HG03460 (cell line): ENCODE data around the gene NEK6.

Experiments
- ATAC-seq: cut with Tn5 transposase; IDR thresholded peaks from one replicate; pipeline ENCODE4 v1.9.1; 2021; ENCODE audit not compliant: unreplicated experiment

NEK6 gene

DNA sequence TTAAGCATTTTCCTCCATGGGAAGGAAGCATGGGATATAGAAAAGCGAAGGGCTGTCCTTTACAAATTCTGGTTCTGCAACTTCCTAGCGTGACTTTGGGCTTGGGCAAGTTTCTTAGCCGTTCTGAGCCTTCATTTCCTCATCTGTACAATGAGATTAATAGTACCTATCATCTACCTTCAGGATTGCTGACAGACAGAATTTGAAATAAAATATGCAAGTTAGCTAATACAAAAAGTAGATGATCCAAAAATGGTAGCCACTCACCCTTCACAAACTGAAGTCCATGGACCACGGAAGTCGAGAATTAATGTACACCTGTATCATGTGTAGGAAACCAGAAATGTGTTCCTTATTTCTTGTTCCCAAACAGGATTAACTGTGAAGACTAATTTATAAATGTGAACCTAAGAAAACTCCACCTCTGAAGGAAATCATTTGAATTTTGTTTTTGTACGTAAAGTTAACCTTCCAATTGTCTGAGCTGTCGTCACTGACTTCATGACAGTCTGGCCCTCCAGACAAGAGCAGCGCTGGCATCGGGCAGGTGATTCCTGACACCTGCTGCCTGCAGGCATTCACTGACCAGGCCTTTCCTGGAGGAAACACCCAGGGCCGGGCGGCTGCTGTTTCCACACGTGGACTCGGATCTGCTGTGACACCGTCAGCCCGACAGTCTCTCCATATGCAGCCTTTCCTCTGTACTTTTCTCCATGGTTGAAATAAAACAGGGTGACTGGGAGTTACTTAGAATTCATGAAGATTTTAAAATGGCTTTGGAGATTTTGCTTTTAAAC, 94.1 kb downstream of the NEK6 start:
- no peak for ATAC-seq

DNA sequence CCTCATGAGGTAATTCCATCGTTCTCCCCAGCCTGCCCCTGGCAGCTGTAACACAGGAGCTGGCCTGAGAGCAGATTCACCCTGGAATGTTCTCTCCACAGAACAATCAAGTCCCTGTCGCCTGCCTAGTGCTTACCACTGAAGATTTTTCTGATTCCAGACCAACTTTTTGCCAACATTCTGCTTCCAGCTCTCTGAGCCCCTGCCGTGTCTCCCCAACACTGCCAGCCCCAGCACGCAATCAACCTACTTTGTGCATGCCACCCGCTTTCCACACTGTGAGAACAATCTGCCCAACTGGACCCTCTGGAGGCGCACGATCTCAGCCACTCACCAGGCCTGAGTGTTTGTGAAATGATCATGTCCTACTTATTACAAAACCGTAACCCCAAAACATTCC, 94.9 kb downstream of the NEK6 start:
- no peak for ATAC-seq

DNA sequence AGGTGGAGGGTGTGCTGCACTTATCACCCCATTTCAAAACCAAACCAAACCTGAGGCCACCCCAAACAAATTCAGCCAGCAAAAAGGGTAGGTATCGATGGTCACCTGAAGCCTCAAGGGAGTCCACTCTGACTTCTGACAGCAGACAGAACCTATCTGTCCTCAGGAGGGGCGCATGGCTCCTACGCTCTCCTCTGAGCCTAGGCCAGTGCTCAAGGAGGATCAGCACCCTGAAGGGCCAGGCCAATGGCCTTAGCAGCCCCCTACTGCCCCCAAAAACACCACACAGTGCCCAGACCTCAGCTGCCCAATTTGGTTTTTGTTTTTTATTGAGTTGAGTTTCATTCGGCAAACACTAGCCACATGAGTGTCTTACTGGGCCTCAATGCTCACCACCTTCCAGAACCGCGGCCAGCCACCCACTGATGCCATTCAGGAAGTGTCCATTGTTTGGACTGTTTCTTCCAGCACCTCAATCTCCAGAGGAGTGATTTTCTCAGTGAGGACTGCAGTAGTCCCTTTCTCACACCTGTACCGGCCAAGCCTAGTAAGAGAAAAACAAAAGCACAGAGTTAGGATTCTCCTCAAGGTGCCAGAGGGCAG, 95.5 kb downstream of the NEK6 start:
- no peak for ATAC-seq

DNA sequence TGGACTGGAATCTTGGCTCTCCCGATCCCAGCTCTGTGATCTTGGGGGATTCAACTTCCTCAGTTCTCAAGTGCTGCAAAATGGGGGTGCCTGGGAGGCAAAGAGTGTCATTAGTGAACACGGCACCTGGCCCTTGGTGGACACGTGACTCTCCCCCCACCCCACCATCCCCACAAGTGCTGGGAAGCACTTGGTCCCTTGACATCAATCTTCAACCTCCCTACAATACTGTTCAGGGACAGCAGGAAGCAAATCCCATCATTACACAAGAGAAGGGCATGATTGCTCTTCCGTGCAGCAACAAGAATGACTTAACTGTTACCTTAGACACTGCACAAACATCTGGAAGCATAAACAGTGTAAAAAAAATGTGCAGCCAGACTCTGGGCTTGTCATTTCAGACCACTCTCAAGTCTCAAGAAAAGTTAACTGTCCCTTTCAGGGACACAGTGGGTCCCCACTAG, 96.1 kb downstream of the NEK6 start:
- ATAC-seq = no peak

DNA sequence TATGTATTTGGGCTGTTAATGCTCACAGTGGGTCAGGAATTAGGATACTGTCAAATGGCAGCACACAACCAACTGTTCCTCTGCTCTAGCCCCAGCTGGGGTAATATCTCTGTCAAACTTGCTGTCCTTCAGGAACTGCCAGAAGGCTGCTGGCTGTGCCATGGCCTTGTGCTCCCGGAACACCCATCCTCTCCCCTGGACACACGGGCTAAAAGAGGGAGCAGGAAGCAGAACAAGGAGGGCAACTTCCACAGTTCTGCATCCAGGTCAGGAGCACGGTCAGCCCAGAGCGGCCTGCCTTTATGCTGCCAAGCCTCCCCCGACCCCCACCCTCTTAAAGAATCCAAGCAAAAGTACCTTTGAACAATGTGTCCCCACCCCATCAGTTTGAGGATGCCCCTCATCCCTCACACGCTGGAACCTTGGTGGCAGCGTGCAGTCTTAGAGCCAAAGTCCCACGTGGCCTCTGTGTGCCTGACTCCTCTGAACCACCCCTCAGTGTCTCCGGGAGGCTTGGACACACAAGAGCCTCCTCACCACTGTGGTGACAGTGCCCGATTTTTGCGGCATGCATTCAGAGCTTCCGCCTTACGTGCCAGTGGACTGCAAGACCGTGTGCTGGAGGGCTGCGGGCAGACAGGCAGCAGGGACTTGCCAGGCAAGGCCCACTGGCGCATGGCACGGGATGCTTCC, 96.7 kb downstream of the NEK6 start:
- no peak for ATAC-seq

DNA sequence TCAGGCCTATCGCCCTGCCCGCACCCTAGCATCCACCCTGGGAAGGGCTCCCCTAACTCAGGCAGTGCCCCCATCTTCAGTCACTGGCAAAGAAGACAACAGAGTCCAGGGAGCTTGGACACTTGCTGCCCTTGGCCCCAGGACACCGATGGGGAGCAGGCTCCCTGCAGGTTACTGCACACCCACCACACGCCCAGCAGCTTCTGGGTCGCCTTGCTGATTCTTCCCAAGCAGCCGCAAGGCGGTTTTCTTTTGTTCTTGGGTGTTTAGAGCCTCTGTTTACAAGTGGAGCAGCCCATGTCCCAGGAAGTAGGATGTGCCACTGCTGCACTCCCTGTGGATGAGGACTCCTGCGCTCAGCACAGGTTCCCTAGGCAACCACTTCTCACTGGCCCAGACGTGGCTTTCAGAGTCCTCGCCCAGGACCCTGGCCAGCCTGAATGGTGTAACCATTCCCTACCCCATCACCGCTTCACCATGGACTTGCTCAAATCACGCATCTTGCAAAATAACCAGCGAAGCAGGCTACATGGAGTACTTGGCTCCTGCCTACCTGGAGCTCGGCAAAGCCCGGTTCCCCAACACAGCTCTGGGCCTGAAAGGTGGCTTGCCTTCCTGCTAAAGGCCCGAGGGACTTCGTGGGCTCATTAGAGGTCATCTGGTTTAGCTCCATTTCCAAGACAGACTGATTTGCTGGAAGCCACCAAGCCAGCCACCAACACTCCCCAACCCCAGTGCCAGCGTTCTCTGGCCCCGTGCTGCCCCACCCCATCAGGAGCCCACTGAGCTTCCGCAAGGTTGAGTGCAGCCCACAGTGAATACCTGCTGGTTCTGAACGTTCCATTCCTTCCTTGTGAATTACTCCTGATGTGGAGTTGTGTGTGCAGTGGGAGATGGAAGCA, 97.5 kb downstream of the NEK6 start:
- ATAC-seq = no peak

DNA sequence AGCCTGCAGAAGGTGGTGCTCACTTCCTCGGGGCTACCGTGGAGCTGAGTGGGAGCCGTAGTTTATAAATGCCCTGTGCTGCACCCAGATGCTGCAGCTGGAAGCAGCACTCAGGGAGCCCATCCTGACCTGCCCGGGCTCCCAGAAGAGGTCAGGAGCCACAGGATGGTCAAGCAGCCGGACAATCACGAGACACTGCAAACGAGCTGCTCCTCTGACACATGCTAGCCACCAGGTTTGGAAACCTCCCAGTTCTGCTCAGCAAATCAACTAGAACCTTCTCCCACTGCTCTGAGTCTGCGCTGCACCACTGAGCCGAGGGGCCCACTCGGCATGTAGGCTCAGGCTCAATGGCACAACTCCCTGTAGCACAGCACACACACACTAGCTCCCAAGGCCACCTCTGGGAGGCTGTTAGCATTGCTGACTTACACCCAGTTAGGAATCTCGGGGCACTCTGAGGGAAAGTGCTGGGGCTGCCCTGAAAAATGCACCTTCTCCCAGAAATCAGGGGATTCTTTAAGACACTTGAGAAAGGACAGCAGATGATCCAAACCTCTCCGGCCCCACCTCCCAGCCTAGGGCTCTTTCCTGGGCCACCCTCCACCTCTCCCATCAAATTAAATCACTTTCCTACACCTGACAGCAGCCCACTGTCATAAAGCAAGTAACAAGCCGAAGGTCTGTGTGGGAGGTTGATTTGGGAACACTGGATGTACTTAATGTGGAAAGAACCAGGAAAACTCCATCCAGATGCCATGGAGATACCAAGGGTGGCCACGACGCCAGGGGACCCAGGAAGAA, 98.4 kb downstream of the NEK6 start:
- ATAC-seq = no peak

DNA sequence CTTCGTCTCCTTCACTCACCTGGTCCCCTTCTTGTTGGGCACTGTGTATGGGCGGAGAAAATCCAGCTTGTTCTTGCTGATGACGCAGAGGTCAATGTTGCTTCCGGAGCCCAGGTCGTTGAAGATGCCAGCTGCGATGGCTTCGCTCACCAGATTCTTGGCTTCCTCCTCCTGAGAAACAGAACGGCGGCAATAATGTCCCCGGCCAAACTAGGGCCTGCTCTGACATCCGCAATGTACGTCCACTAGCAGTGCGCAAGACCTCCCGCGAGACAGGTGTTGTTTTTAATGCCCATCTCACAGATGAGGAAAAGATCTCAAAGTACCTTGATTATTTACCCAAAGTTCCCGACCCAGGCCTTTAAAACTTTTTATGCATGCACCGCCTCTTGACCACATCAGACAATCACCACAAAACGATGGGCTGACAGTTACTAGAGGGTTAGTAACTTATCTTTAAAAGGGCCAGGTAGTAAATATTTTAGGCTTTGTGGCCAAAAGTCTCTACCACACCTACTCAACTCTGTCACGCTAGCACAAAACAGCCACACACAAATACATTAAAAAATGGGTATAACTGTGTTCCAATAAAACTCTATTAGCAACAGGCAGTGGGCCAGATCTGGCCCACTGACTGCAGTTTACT, 99.1 kb downstream of the NEK6 start:
- ATAC-seq = no peak

DNA sequence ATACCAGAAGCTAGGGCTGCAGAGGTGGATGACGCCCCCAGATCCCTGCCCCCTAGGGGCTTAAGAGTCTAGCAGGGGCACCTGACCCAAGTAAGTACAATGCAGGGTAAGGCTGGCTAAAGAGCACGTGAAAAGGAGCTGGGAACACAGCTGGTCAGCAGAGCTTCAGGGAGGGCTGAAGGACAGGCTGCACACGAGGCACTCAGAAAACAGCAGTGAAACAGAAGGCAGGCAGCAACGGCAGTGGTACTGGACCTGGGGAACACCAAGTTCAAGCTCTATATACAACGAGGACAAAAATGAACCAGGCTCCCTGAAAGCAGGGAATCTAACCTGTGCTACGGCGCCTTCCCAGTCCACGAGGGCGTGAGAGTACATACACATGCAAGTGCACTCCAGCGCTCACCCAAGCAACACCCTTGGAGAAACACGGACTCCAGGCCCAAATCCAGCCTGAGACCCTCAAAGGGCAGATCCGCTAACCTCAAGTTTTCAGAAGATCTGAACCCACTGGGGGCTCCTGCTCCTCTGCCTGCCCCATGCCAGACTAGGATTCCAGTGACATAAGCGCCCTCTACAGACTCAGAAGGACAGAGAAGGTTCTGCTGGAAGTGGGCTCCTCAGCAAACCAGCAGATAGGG, 100.1 kb downstream of the NEK6 start:
- no peak for ATAC-seq

DNA sequence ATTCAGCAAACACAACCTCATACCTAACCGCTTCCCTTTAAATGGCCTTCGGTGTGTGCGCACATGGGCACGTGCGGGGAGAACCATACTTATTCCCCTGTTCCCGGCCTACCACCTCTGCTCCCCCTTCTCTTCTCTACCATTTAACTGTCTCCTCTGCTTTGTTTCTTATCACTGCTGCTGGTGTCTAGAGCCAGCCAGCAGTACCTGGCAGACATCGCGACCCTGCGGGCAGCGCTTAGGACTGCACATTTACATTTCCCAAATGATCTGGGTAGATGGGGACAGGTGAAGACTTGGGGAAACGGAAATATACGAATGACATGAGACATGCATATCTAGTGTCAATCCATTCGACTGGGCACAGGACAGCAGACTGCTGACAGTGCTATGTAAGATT, 100.9 kb downstream of the NEK6 start:
- ATAC-seq = no peak

DNA sequence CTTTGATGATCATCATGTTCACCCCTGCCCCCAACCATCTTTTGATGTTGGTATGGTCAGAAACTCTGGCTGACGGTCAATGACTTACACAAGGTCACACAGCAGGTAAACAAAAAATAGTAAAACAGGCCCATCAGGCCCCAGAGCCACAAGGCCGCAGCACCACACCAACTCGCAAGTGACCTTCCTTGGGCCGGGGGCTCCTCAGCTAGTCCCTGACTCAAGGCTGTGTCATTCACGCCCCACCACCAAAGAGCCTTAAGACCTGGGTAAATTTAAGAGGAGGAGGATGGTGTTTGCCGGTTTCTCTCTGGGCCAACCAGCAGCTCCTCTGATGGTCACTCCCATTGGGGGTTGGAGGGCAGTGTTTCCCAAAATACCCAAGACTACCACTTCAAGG, 101.7 kb downstream of the NEK6 start:
- no peak for ATAC-seq

DNA sequence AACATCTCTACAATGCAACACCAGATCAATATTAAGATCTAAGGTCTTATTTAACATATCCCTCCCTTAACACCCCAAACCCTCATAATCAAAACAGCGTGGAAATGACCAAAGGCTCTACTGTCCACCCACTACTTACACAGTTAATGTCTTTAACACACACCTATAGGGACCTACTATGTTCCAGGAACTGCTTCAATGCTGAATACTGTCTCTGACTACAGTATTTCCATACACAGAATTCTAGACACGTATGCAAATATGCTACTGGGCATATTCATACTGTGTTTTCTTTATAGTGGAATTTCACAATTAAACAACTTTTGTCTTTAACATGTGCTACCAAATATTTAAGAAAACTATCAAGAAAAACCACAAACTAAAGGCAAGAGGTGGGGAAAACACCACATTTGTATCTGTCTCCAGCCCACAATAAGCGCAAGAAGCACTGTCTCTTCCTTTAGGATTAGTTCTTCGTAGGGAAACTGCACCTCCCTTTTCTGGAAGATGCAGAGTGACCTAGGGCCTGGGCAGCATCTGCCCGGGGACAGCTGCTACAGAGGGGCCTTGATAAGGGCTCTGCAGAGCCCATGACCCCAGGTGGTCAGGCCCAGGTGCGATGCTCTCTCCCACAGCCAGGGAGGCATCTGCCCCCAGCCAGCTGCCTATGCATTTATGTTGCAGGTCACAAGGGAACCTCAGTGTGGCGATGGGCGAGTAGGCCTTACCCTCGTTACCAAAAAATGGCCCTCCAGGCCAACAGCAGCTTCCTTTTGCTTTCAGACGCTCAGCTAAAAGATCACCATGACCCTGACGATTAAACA, 102.3 kb downstream of the NEK6 start:
- no peak for ATAC-seq

DNA sequence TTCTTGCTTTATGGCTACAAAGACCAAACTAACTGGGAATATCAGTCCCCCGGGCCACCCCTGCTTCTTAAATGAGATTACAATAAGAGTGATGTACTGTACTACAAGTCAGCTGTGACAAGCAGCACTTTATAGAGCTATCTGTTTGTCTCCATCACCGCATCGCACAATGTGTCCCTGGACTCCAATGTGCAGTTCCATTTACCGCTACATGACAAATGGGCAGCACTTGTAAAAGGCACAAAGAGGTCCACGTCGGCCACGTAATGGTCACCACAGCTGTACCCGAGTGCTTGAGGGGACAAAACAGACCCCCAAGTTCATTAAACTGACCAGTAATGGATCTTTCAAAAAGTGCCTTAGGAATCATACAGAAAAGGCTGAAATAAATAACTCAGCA, 103.4 kb downstream of the NEK6 start:
- no peak for ATAC-seq

DNA sequence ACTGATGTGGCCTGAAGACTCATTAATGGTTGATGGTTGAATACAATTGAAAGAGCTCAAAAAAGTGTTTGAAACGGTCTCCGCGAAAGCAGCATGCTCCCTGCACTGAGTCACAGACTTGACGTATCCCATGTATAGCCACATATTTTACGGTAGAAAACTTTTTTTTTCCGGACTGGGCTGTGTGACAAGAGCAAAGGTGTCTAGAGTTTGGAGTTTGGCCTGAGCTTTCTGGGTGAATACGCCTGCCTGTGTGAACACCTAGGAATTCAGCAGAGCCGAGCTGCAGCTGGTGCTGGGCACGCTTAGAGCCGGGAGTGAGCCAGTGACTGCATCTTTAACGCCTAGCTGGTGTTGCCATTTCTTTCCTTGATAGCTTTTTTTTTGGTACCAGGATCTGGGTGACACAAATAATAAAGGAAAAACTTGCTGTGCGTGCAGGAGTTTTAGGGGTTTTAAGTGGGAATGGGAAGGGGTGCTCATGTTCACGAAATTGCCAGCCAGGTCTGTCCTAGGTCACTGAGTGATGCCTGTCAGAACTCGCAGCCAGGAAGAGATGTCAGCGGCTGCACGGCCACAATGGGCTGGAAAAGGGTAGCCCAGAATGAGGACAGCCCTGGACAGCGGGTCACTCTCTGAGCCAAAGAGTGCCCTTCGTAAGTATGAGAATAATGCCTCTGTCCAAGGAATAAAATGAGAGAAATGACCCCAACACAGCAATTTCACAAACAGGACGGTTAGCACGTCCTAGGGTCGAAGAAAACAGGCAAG, 105.8 kb downstream of the NEK6 start:
- ATAC-seq = no peak

DNA sequence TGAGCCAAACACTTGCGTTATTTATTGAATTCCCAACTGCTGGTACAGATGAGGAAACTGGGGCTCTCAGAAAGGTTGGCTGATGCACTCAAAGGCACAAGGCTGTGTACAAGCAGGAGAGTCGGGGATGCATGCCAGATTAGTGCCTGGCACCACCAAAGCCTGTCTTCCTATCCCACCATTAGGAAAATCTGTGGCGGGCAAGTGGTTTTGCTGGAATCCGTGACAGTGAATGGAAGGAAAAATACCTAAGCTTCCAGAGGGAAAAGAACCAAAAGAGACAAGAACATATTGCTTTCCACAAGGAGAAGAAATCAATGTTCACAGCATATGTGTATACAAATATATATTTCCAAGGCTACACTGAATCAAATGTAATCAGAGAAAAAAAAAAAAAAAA, 106.4 kb downstream of the NEK6 start:
- ATAC-seq = no peak

DNA sequence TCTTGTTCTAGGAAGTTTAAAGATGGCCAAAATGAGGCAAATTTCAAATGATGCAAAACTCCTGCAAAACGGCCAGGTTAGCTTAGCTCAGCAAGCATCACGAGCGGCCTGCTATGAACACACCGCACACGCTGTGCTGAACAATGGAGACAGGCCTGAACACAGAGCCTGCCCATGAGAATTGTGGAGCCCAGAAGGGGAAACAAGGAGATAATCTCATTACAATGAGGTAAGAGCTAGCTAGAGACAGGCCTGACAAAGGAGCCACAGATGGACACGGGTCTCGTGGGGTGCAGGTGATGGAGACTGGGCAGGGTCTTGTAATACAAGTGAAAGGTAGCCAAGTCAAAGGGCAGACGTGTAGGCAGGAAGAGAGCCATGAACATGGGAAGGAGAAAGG, 107.3 kb downstream of the NEK6 start:
- no peak for ATAC-seq

DNA sequence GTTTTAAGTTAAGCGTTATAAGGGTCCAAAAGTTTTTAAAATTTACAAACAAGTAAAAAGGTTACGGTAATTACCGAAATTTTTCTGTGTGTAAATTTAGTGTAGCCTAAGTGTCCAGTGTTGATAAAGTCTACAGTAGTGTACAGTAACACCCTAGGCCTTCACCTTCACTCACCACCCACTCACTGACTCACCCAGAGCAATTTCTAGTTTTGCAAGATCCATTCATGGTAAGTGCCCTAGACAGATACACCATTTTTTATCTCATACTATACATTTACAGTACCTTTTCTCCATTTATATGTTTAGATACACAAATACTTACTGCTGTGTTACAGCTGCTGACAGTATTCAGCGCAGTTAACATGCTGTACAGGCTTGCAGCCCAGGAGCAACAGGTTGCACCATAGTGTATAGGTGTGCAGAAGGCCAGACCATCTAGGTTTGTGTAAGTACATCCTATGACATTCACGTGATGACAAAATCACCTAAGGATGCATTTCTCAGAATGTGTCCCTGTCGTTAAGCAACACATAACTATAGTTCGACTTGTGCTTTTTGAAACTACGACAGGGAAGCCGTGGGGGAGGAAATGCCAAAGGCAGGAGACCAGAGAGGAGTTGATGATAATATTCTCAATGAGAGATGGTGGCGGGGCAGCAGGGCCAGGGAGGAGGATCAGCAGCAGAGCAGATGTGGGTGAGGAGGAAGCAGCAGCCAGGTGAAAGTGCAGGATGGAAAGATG, 108.9 kb downstream of the NEK6 start:
- no peak for ATAC-seq
